ENCODE measurements around the gene CHRNA3.
A peak's percentile ranks its signal among the peaks of the same experiment; 100 is the strongest.

CHRNA3 gene

DNA sequence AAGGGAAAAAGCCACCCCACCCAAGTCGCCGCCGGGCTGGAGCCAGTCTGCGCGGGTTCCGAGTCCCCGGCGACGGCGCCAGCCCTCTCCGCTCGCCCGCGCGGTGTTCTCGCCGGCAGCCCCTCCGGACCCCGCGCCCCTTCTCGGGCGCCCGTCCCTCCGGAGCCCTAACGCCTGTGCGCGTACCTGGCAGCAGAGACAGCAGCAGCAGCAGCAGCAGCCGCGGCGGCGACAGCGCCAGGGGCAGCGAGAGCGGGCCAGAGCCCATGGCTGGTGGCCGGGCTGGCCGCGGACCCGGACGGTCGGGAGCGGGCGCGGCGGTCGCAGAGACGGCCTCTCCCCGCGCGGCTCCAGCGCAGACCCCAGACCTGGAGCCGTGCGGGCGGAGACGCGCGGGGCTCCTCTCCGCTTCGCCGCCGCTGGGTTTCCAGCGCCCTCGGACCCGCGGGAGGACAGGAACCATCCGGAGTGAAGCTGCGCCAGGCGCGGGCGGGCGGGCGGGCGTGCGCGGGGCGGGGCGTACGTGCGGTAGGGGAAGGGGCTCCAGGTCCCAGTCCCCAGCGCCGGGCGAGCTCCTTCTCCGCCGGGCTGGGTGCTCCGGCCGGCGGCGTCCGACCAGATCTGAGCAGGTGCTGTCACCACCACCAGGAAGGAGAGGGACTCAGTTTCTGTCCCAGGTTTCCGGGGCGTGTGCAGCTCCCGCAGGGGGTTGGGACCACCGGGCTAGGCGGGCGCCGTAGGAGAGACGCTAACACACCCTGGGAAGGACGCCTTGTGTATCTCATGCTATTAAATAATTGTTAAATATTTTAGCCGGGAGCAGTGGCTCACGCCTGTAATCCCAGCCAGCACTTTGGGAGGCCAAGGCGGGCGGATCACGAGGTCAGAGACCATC lies at the start of gene CHRNA3:
Gene CHRNA3 (minus strand): TSS at position 470 of the 895 bp plus-strand sequence. CDS start 202 bp downstream, at position 268.
- Histone ChIP-seq H3K27me3 (peaks cover 0 to 66% of the 10 kb centered on the region in 2 donors), H3K4me3 (peak within 1 kb of the TSS; percentile 23 to 39), H3K27ac (no peak within 1 kb of the TSS), H3K4me1 (peaks cover 0 to 24% (median 18%) of the 10 kb centered on the region in 4 donors), H3K9me3 (no peaks in the 10 kb centered on the region), H3K36me3 (no peaks in the 10 kb centered on the region)
- intact Hi-C loops (cut with DNase I; ENCODE audit: low total_unique reads) = loop anchor here (2.0 kb wide), 1 partner anchor 86 kb away; no protein-coding TSS in a partner anchor
- TF ChIP-seq, protein P1, sequence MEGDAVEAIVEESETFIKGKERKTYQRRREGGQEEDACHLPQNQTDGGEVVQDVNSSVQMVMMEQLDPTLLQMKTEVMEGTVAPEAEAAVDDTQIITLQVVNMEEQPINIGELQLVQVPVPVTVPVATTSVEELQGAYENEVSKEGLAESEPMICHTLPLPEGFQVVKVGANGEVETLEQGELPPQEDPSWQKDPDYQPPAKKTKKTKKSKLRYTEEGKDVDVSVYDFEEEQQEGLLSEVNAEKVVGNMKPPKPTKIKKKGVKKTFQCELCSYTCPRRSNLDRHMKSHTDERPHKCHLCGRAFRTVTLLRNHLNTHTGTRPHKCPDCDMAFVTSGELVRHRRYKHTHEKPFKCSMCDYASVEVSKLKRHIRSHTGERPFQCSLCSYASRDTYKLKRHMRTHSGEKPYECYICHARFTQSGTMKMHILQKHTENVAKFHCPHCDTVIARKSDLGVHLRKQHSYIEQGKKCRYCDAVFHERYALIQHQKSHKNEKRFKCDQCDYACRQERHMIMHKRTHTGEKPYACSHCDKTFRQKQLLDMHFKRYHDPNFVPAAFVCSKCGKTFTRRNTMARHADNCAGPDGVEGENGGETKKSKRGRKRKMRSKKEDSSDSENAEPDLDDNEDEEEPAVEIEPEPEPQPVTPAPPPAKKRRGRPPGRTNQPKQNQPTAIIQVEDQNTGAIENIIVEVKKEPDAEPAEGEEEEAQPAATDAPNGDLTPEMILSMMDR (IDR thresholded peaks at IDR 0.05) = no peak
- peak in 1 of 2 donors; percentile 47 for DNase-seq

DNA sequence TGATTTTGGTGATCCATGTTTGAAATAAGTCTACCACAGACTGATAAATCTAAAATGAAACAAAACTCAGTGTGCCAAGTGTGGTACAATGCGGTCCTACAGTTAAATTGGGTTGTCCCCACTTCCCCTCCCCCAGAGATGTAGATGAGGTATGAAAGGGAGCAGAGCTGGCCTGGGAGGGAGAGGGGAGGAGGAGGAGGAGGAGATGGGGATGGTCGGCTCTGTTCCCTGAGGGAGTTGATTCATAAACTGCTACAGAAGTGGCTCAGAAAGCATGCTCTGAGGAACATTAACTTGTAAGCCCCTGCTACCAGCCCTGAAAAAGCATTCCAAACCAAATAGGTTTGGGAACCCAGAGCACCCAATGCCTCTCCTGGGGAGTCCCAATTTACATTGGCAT lies 48.2 kb upstream of the CHRNA3 start:
- DNase-seq = no peak
- Histone ChIP-seq H3K4me3 (no peak overlapping the region), H3K4me1 (no peaks in the 10 kb centered on the region), H3K27ac (no peak overlapping the region), H3K27me3 (no peaks in the 10 kb centered on the region), H3K9me3 (no peaks in the 10 kb centered on the region), H3K36me3 (no peaks in the 10 kb centered on the region)
- intact Hi-C loops (cut with DNase I; ENCODE audit: low total_unique reads) = no loop called here
- TF ChIP-seq, protein P1 (IDR thresholded peaks at IDR 0.05) = no peak

DNA sequence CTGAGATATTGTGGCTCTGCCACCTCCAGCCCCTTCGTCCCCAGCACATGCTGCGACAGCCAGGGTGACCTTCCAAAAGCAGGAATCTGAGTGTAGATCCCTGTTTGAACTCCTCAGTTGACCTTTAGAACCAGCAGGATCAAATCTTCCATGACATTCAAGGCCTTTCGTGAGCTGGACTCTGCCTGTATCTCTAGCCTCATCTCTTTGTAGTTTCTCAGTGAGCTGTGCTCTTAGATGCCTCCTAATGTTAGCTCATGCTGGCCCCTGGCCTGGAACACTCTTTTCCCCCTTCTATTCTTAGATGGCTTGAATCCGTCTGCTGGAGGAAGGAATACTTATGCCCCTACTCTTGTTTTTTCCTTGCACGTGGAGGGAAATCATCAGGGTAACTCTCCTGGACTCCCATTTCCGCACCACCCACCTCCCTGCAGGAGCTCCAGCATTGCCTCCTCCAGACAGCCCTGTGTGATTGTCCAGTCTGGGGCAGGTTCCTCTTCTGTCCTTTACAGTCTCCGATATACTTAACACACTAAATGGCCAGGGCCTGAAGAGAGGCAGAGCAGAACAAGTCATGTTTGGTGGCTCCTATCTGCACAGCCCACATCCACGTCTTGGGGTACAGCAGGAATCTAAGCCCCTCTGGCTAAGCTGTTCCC lies 46.9 kb upstream of the CHRNA3 start:
- TF ChIP-seq, protein P1 (IDR thresholded peaks at IDR 0.05) = no peak
- Histone ChIP-seq H3K36me3 (no peaks in the 10 kb centered on the region), H3K4me1 (no peaks in the 10 kb centered on the region), H3K9me3 (no peaks in the 10 kb centered on the region), H3K27ac (no peak overlapping the region), H3K27me3 (no peaks in the 10 kb centered on the region), H3K4me3 (no peak overlapping the region)
- intact Hi-C loops (cut with DNase I; ENCODE audit: low total_unique reads) = no loop called here
- DNase-seq = no peak

DNA sequence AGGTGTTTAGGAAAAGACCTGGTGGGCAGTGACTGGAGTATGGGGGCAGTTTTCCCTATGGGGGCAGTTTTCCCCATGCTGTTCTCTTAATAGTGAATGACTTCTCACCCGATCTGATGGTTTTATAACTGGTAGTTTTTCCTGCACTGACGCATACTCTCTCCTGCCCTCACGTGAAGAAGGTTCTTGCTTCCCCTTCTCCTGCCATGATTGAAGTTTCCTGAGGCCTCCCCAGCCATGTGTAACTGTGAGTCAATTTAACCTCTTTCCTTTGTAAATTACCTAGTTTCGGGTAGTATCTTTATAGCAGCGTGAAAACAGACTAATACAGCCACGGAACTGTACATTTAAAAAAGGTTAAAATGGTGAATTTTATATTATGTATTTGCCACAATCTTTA lies 45.2 kb upstream of the CHRNA3 start:
- Histone ChIP-seq H3K4me1 (no peaks in the 10 kb centered on the region), H3K27ac (no peak overlapping the region), H3K9me3 (no peaks in the 10 kb centered on the region), H3K27me3 (peaks cover 0 to 4% of the 10 kb centered on the region in 2 donors), H3K4me3 (no peak overlapping the region), H3K36me3 (no peaks in the 10 kb centered on the region)
- TF ChIP-seq, protein P1 (IDR thresholded peaks at IDR 0.05) = no peak
- DNase-seq = no peak
- intact Hi-C loops (cut with DNase I; ENCODE audit: low total_unique reads) = no loop called here

DNA sequence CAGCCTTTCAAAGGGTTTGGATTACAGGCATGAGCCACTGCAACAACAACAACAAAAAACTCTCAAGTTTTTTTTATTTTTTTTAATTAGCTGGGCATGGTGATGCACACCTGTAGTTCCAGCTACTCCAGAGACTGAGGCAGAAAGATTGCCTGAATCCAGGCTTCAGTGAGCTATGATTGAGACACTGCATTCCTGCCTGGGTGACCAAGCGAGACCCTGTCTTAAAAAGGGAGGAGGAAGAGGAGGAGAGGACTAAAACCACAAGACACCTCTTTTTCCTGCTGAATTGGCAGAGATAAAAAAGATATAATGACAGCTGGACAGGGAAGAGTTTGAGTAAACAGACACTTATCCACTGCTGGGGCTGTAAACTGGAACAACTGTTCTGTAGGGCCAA lies 42.9 kb upstream of the CHRNA3 start:
- intact Hi-C loops (cut with DNase I; ENCODE audit: low total_unique reads) = no loop called here
- Histone ChIP-seq H3K27ac (no peak overlapping the region), H3K27me3 (peaks cover 0 to 6% of the 10 kb centered on the region in 2 donors), H3K4me3 (no peak overlapping the region), H3K36me3 (no peaks in the 10 kb centered on the region), H3K9me3 (no peaks in the 10 kb centered on the region), H3K4me1 (no peaks in the 10 kb centered on the region)
- TF ChIP-seq, protein P1 (IDR thresholded peaks at IDR 0.05) = no peak
- DNase-seq = no peak

All from tibial artery (tissue), 4 donors.